Lung (tissue), 16 donors: ENCODE results near the gene EGFL6. TPM values are rescaled to one million over a fixed set of nuclear protein-coding genes. Genes with fewer than 3 reads are reported as not detected.

ENCODE experiments used
- ATAC-seq: fragments of 200-7000 bp; cut with Tn5 transposase; one replicate; pipeline ENCODE4 v1.9.1; 2020; ENCODE audit warnings: moderate number of reproducible peaks; ENCODE audit not compliant: insufficient read depth, low FRiP score
- DNase-seq, 3 donors: peaks; one replicate each; pipeline ENCODE4 v3.0.0-alpha.2; 2013 to 2017
- H3K27ac ChIP-seq, 2 donors: one replicate each; pipeline ENCODE4 v1.5.1; 2013; ENCODE audit warnings: mild to moderate bottlenecking in 2 of 2, moderate library complexity in 2 of 2, control low read depth in 1 of 2, inconsistent platforms in 1 of 2, low read depth in 1 of 2, low read length in 1 of 2
- H3K27me3 ChIP-seq, 3 donors: one replicate each; pipeline ENCODE4 v1.5.1; 2013; ENCODE audit warnings: low read length in 2 of 3; ENCODE audit not compliant: control insufficient read depth in 3 of 3, insufficient read depth in 3 of 3
- H3K36me3 ChIP-seq, 4 donors: one replicate each; pipeline ENCODE4 v1.5.1; 2013; ENCODE audit warnings: low read length in 4 of 4, mild to moderate bottlenecking in 1 of 4, moderate library complexity in 1 of 4; ENCODE audit not compliant: control insufficient read depth in 4 of 4, insufficient read depth in 4 of 4
- H3K4me1 ChIP-seq, 5 donors: one replicate each; pipeline ENCODE4 v1.5.1; 2013; ENCODE audit warnings: low read length in 5 of 5, mild to moderate bottlenecking in 2 of 5, moderate library complexity in 1 of 5; ENCODE audit not compliant: control insufficient read depth in 5 of 5, insufficient read depth in 5 of 5
- H3K4me3 ChIP-seq: one replicate; pipeline ENCODE4 v1.5.1; 2013; ENCODE audit warnings: mild to moderate bottlenecking, control low read depth, moderate library complexity
- H3K9ac ChIP-seq, 2 donors: one replicate each; pipeline ENCODE4 v1.5.1; 2013; ENCODE audit warnings: low read length in 2 of 2, control low read depth in 1 of 2; ENCODE audit not compliant: insufficient read depth in 1 of 2
- H3K9me3 ChIP-seq, 4 donors: one replicate each; pipeline ENCODE4 v1.5.1; 2013; ENCODE audit warnings: low read length in 3 of 4, mild to moderate bottlenecking in 1 of 4, moderate library complexity in 1 of 4; ENCODE audit not compliant: control insufficient read depth in 4 of 4, insufficient read depth in 3 of 4
- CTCF ChIP-seq: IDR thresholded peaks from 2 replicates; pipeline ENCODE4 v1.5.1; 2012; ENCODE audit warnings: mild to moderate bottlenecking; ENCODE audit errors: control extremely low read depth, extremely low read depth
- WGBS, 2 donors: extraction: QIAGEN DNeasy Blood & Tissue Kit; methylation state at CpG; one replicate each; pipeline ENCODE4 v1.1.7; 2013; 5-methylcytosine and 5-hydroxymethylcytosine counted together
- long read RNA-seq, 5 donors: transcript quantifications; one replicate each; lab custom pipeline, GENCODE V29; 2026
- polyA plus RNA-seq, 2 donors: library from polyadenylated mRNA; stranded (reverse); fragments of 200-250 nt; gene quantifications; one replicate each; pipeline ENCODE4 v1.2.1, GENCODE V29; 2013
- total RNA-seq, 2 donors: library from RNA; depleted of rRNA in 1 of 2; stranded (reverse); fragments of >200 nt in 1 of 2; gene quantifications; one replicate each; pipeline ENCODE4 v1.2.1, GENCODE V29; 2014 to 2021
- donor health status: control.
- donor health status: control.
- donor health status: Bipolar disorder and iron deficiency.
- donor health status: healthy.
- donor health status: DM: yes; HTN: yes; CAD: no.

The EGFL6 gene
- total RNA-seq, result 10 to 100 TPM in 1 of 2 donors, 1 to 10 TPM in 1; 6.3 to 58.7 TPM
- polyA plus RNA-seq, result 10 to 100 TPM in 1 of 2 donors, 1 to 10 TPM in 1; 5.4 to 22.3 TPM
- long read RNA-seq, donor 1, transcript EGFL6-201 (12 exons, 2,398 nt), result major isoform, 18 of 60 reads
- long read RNA-seq, donor 1, transcript EGFL6-202 (12 exons, 2,385 nt), result minor isoform, 11 of 60 reads
- long read RNA-seq, donor 1, partial matches to known transcripts, result 31 of 60 reads
- long read RNA-seq, donor 1, other reads (novel, unspliced or antisense), result 0 of 60 reads
- long read RNA-seq, donor 2, partial matches to known transcripts, result 6 of 10 reads
- long read RNA-seq, donor 2, other reads (novel, unspliced or antisense), result 0 of 10 reads
- long read RNA-seq, donor 3, partial matches to known transcripts, result 17 of 21 reads
- long read RNA-seq, donor 3, other reads (novel, unspliced or antisense), result 0 of 21 reads
- long read RNA-seq, donor 4, partial matches to known transcripts, result 23 of 25 reads
- long read RNA-seq, donor 4, other reads (novel, unspliced or antisense), result 0 of 25 reads
- long read RNA-seq, donor 5, transcript EGFL6-201 (12 exons, 2,398 nt), result major isoform, 10 of 59 reads
- long read RNA-seq, donor 5, partial matches to known transcripts, result 46 of 59 reads
- long read RNA-seq, donor 5, other reads (novel, unspliced or antisense), result 0 of 59 reads

- DNase-seq (peak; percentile 7 to 20 (median 11)), ATAC-seq (no peak)
- H3K4me1 ChIP-seq, result peaks cover 0 to 6% (median 0%) of the 10 kb centered on the region in 5 donors
- peak within 1 kb of the TSS; percentile 1 for H3K4me3 ChIP-seq
- H3K27ac ChIP-seq, result no peak within 1 kb of the TSS
- peaks cover 0 to 3% (median 0%) of the 10 kb centered on the region in 4 donors for H3K9me3 ChIP-seq
- H3K27me3 ChIP-seq, result peaks cover 8 to 73% (median 59%) of the 10 kb centered on the region in 3 donors
- H3K36me3 ChIP-seq, result no peaks in the 10 kb centered on the region
- 4 to 12% methylated on average over 42 to 57 of the region's 57 CpGs for WGBS, 2 donors
- H3K9ac ChIP-seq, result peak within 1 kb of the TSS in 1 of 2 donors; percentile 32
- TF ChIP-seq CTCF, result no peak
These were observed at the start of gene EGFL6 for GRCh38 chrX:13569479-13570260. Gene EGFL6 (plus strand): TSS chrX:13569601. CDS start chrX:13569862, 261 bp downstream.

GRCh38 chrX:13520351-13520750, 49.0 kb upstream of the EGFL6 start:
- no peak for ATAC-seq

GRCh38 chrX:13520936-13521335, 48.5 kb upstream of the EGFL6 start:
- H3K4me3 ChIP-seq, result no peak overlapping the region
- no peak for TF ChIP-seq CTCF
- ATAC-seq (no peak), DNase-seq (no peak)
- no peak overlapping the region for H3K27ac ChIP-seq
- 73 to 81% methylated on average over 2 of the region's 2 CpGs for WGBS, 2 donors
- H3K27me3 ChIP-seq, result peaks cover 5 to 51% (median 37%) of the 10 kb centered on the region in 3 donors
- H3K4me1 ChIP-seq, result no peaks in the 10 kb centered on the region
- no peak overlapping the region for H3K9ac ChIP-seq
- no peaks in the 10 kb centered on the region for H3K36me3 ChIP-seq
- peaks cover 0 to 2% (median 0%) of the 10 kb centered on the region in 4 donors for H3K9me3 ChIP-seq

More at GRCh38 chrX:13520351-13520750, 49.0 kb upstream of the EGFL6 start:
- Histone ChIP-seq H3K27ac (no peak overlapping the region), H3K9ac (no peak overlapping the region), H3K4me3 (no peak overlapping the region), H3K36me3 (no peaks in the 10 kb centered on the region), H3K9me3 (peaks cover 0 to 2% (median 0%) of the 10 kb centered on the region in 4 donors), H3K27me3 (peaks cover 5 to 46% (median 39%) of the 10 kb centered on the region in 3 donors), H3K4me1 (no peaks in the 10 kb centered on the region)
- TF ChIP-seq CTCF, result no peak
- WGBS, 2 donors, result 69 to 91% methylated on average over 2 of the region's 2 CpGs
- no peak for DNase-seq
